Skeletal muscle cell (primary cell): ENCODE data around the gene GOLGA8S.
"Not testable (repeated sequence)": the region's sequence is repeated elsewhere in the genome, so short reads cannot be mapped to it uniquely, and the experiment has no call there.

Experiments used
- DNase-seq: peaks from one replicate; pipeline ENCODE4 v3.0.0-alpha.2; 2010; ENCODE audit warnings: low read depth
- H3K4me3 ChIP-seq: 2 replicates; pipeline ENCODE4 v1.5.1; 2011; ENCODE audit warnings: low read depth, mild to moderate bottlenecking, control low read depth, low read length, moderate library complexity

Gene GOLGA8S

GRCh38 chr15:23395030-23395692 is 40.6 kb downstream of the GOLGA8S start:
- DNase-seq = no peak
- no peak overlapping the region for H3K4me3 ChIP-seq

- no peak overlapping the region for H3K4me3 ChIP-seq
- DNase-seq = no peak
Measured at GRCh38 chr15:23395832-23396231, 41.3 kb downstream of the GOLGA8S start.

GRCh38 chr15:23397779-23398178 is 43.2 kb downstream of the GOLGA8S start:
- no peak overlapping the region for H3K4me3 ChIP-seq
- no peak for DNase-seq

- H3K4me3 ChIP-seq, DNase-seq: not testable (repeated sequence)
Measured at GRCh38 chr15:23398357-23398756, 43.8 kb downstream of the GOLGA8S start.

GRCh38 chr15:23399207-23399606 is 44.7 kb downstream of the GOLGA8S start:
- not testable (repeated sequence) for H3K4me3 ChIP-seq, DNase-seq

- H3K4me3 ChIP-seq = no peak overlapping the region
- DNase-seq = no peak
Measured at GRCh38 chr15:23401627-23402026, 47.1 kb downstream of the GOLGA8S start.

- DNase-seq = no peak
- H3K4me3 ChIP-seq = no peak overlapping the region
Measured at GRCh38 chr15:23402140-23402539, 47.6 kb downstream of the GOLGA8S start.

- DNase-seq = no peak
- H3K4me3 ChIP-seq = no peak overlapping the region
Measured at GRCh38 chr15:23402544-23402943, 48.0 kb downstream of the GOLGA8S start.

- no peak overlapping the region for H3K4me3 ChIP-seq
- DNase-seq = no peak
Measured at GRCh38 chr15:23403550-23403949, 49.0 kb downstream of the GOLGA8S start.

- no peak for DNase-seq
- no peak overlapping the region for H3K4me3 ChIP-seq
Measured at GRCh38 chr15:23411841-23412240, 57.3 kb downstream of the GOLGA8S start.

GRCh38 chr15:23412881-23413600 is 58.5 kb downstream of the GOLGA8S start:
- H3K4me3 ChIP-seq, DNase-seq: not testable (repeated sequence)
